K562 (cell line): Measurements from ENCODE around the gene PDLIM7. TPM values are rescaled to one million over a fixed set of nuclear protein-coding genes. Genes with fewer than 3 reads are reported as not detected.

Experiments
- CEBPB ChIP-seq: fragments of 450-650 bp; IDR thresholded peaks from 2 replicates; pipeline ENCODE4 v1.6.1; 2016; ENCODE audit warnings: missing genetic modification characterization, missing compliant biosample characterization
- E2F4 ChIP-seq: sonication (generic); formaldehyde crosslinking; IDR thresholded peaks from 2 replicates; pipeline ENCODE4 v1.8.0; 2022; ENCODE audit warnings: mild to moderate bottlenecking, low read depth, missing genetic modification reagents
- E2F5 ChIP-seq: sonication (generic); formaldehyde crosslinking; IDR thresholded peaks from 2 replicates; pipeline ENCODE4 v1.8.0; 2022; ENCODE audit warnings: mild to moderate bottlenecking, missing genetic modification reagents
- FOXA3 ChIP-seq, 2 experiments: fragments of 450-650 bp in 1 of 2; sonication (generic) in 1 of 2; formaldehyde crosslinking; IDR thresholded peaks in 1 of 2; conservative IDR thresholded peaks in 1 of 2; 2 replicates each; pipeline versions ENCODE4 v1.4.0 to v1.8.0; 2020 to 2022; ENCODE audit warnings: mild to moderate bottlenecking in 2 of 2, missing genetic modification reagents in 1 of 2
- MAFK ChIP-seq: IDR thresholded peaks from 2 replicates; pipeline ENCODE4 v1.6.1; 2011; ENCODE audit warnings: low read length, improper control_type of control experiment
- RBM39 ChIP-seq: fragments of 200-400 bp; formaldehyde crosslinking; optimal IDR thresholded peaks from 2 replicates; pipeline ENCODE3; 2018; ENCODE audit warnings: low read depth, low read length
- RREB1 ChIP-seq: fragments of 250-450 bp; sonication (Bioruptor Pico); IDR thresholded peaks from 2 replicates; pipeline ENCODE4 v1.4.0; 2020
- THAP12 ChIP-seq: fragments of 250-450 bp; sonication (Bioruptor Pico); IDR thresholded peaks from 2 replicates; pipeline ENCODE4 v1.9.0; 2021; ENCODE audit warnings: mild to moderate bottlenecking, inconsistent platforms
- THRB ChIP-seq: fragments of 450-650 bp; formaldehyde crosslinking; conservative IDR thresholded peaks from 2 replicates; pipeline ENCODE4 v1.4.0; 2022; ENCODE audit warnings: mild to moderate bottlenecking, missing genetic modification characterization
- ZMIZ1 ChIP-seq, 2 experiments: fragments of 150-350 bp in 1 of 2; IDR thresholded peaks; 2 replicates each; pipeline ENCODE4 v1.6.1; 2012 to 2016; ENCODE audit warnings: low read depth in 2 of 2, low read length in 2 of 2, mild to moderate bottlenecking in 1 of 2, moderate library complexity in 1 of 2
- polyA plus RNA-seq, 8 experiments: library from polyadenylated mRNA; depleted of rRNA in 4 of 8; stranded (reverse) in 5 of 8; unstranded in 3 of 8; fragments of >200 nt; fragmentation: Nextera tagmentation in 2 of 8; fragmentation: Illumina TruSeq in 1 of 8; extraction: Ambion mirVana in 2 of 8; extraction: Trizol in 1 of 8; gene quantifications; 2 replicates each; pipeline versions ENCODE4 v1.2.1 to v1.2.3, GENCODE V29; 2011 to 2014; ENCODE audit warnings: inconsistent platforms in 1 of 8, missing spikeins in 1 of 8
- total RNA-seq, 7 experiments: library from RNA; depleted of rRNA in 6 of 7; stranded (reverse); fragments of >200 nt in 6 of 7; fragmentation: Illumina TruSeq in 2 of 7; extraction: Trizol in 2 of 7; gene quantifications; 2 replicates each; pipeline versions ENCODE4 v1.2.1 to v1.2.3, GENCODE V29; 2011 to 2021; ENCODE audit warnings: low replicate concordance in 1 of 7

The PDLIM7 gene
- total and polyA plus RNA-seq, 9 of the 15 experiments (the other 6 are each of a cell fraction or from before 2014, with no cell fraction given), result 2.1 to 124 (median 32.6) TPM

GRCh38 chr5:177455036-177455660 is 42.3 kb downstream of the PDLIM7 start (continued):
- TF ChIP-seq RREB1 (CRISPR knock-in tag) (no peak), ZMIZ1 (IDR thresholded peaks at IDR 0.05; ENCODE audit: low read depth in 2 of 2, low read length in 2 of 2) (no peak), E2F4 (CRISPR knock-in tag) (no peak; the same call in 1 of the 2 replicates), E2F5 (no peak), THAP12 (CRISPR knock-in tag) (peak; percentile 64), RBM39 (no peak), FOXA3 (CRISPR knock-in tag; conservative IDR thresholded peaks at IDR 0.05 in 1 of 2, IDR thresholded peaks at IDR 0.05 in 1 of 2) (peak in 1 of 2 experiments; percentile 24; a peak in 1 of 4 replicates), THRB (CRISPR knock-in tag) (no peak), MAFK (no peak), CEBPB (tag) (no peak)
